ENCODE measurements around the gene TSKU.

TSKU gene

DNA sequence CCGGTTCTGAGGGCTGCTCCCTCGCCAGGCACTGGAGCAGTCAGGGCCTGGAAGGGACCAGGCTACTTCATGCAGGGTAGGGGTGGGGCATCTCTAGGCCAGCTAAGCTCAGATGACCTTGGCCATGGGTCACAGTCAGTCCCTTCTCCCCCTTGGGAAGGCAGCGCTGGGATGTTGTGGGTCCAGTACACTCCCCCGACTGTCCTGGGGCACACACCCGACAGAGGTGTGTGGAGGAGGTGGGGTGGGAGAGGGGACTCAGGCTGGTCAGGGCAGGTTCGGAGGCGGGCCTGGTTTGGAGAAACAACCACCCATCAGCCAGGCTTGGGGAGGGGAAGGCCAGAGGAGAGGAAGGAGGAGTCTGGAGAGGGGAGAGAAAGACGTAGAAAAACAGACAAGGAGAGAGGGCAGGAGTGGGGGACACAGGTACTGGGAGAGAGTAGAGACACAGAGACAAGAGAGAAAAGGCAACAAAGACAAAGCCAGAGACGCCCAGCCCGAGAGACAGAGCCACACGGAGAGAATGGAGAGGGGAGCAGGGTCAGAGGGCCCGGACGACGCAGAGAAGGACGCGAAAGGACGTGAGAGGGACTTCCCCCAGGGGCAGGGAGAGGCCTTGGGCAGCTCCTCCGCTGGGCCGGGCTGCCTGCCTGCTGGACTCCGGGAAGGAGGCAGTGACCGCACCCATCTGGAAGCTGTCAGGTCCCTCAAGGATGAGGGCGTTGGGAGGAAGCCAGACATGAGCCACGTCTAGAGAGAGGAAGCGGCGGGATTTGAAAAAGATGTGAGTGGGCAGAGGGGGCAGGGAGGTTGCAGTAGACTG lies 30.6 kb upstream of the TSKU start:
- DNase-seq = no peak

DNA sequence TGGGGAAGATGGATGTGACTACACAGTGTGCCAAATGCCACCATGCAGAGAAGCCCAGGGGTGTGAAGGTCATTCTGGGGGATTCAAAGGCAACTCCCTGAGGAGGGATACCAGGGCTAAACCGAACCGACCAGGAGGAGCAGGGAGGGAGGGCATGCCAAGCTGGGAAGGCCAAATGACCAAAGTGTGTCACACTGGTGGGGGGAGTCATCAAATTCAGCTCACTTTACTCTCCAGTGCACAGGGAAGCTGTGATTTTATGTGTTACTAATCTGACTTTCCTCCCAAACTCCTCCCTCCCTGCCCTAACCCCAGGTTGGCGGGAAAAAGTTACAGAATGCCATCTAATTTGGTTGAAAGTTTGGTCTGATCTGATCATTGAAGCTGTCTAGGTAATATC lies 29.7 kb upstream of the TSKU start:
- no peak for DNase-seq

DNA sequence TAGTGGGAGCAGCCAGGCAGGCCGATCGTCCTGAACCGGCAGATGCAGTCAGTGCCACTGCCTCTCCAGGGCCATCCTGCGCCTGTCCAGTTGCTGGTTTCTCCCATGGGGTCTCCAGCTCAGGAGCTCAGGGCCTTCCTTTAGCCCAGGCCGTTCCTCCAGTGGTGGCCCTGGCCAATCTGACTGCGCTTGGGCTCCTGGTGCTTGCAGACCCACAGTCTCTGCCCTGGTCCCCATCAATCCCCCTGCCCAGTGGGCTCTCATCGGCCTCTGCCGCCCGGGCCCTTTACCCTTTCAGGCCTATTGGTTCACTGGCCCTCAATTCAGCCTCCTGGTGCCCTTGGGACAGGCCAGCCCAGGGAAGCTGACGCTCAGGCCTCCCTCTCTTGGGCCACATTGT lies 29.2 kb upstream of the TSKU start:
- no peak for DNase-seq

DNA sequence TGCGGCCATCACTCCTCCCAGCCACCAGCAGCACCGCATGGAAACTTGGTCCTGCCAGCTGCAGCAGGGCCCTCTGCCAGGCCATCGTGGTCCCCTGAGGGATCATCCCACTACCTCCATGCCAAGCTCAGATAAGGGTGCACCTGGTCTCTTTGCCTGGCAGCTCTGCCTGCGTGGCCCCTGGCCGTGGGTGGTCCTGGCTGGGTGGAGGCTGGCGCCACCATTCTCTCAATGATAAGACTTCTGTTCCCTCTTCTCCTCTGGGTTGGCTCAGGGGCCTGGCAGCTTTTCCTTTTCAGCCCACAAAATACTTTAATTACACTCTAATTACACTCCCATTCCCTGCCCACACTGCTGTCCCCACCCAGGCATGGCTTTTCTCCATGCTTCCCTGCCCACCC lies 26.8 kb upstream of the TSKU start:
- DNase-seq = no peak

DNA sequence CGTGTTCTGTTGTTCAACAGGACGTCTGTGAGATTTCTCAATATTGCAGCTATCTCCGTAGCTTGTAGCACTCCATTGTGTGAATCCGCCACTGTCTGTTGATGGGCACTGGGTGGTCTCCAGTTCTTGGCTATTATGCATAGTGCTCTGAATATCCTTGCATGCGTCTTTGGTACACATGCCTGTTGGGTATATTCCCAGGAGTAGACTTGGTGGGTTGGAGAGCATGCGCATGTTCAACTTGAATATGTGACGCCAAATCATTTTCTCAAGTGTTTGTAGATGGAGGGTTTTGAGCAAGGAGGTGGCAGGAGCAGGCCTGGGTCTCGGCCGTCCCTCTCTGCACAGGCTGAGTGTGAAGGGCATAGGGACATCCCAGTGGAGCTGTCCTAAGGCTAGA lies 24.8 kb upstream of the TSKU start:
- DNase-seq = no peak

DNA sequence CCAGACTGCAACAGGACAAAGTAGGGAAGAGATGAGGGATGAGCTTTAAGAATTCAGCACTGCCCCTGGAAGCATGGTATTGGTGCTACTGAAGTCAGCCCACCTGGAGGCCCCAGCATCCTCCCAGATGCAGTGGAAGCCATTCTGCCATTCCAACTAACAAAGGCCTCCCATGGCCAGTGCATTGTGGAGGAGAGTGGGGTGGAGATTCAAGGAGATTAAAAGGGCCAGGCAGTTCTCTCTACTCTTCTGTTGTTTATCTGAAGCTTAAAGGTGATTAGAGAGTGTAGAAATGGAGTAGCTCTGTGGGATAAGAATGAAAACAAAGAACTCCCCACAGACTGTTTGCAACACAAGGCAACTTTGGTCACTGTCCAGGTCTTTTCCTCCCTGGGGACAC lies 24.1 kb upstream of the TSKU start:
- no peak for DNase-seq

DNA sequence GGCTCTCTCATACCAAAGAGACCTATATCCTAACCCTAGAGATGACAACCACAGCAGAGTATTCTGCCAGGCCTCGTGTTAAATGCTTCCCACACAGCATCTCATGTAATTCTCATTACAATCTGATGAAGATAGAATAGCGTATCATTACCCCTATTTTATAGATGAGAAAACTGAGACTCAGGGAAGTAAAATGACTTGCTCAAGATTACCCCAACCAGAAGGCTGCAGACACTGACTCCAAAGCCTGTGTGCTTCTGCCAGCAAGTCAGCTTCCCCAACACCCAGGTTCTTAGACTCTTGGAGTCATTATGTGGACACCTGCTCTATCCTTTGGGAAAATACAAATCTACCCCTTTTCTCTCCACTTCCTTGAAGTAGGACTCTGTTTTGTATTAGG lies 23.6 kb upstream of the TSKU start:
- no peak for DNase-seq

DNA sequence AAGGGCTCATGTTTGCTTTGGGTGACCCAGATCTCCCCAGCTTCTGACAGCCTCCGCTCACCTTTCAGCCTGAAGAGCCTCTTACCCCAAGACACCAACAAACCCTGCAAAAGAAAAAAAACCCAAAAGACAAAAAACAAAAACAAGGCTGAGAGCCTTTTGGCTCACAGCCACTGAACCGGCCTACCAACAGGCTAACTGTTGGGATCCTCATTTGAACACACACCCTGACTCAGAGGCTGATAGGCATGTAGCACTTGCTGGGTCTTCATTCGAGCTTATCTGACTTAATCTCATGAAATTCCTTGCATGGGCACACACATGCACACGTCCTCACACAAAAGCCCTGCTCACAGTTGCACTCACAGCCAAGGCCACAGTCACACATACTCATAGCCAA lies 22.9 kb upstream of the TSKU start:
- DNase-seq = no peak

DNA sequence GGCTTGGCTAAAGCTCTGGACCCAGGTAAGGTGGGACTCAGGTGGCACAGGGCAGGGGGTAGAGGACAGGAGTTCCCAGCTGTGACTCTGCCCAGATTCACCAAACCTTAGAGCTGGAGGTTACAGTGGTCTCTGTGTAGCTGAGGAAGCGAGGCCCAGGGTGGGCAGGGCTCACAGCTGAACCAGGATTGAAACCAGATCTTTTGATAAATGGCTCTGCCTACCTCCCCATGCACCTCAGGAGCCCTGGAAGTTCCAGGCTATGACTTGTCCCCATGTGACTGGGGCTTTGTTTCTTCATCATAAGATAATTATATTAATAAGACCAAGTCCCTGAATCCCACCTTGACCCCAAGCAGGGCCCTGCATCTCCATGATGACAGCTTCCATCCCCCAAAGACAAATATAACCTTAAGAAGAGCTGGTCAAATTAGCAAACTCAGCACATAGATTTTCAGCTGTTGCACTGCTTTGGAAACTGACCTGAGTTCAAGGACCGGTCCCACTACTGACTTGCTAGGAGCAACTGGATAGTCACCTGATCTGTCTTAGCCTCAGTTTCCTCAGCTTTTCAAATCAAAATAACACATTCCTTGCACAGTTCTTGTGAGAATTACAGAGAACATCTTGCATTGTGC lies 21.3 kb upstream of the TSKU start:
- DNase-seq = no peak

DNA sequence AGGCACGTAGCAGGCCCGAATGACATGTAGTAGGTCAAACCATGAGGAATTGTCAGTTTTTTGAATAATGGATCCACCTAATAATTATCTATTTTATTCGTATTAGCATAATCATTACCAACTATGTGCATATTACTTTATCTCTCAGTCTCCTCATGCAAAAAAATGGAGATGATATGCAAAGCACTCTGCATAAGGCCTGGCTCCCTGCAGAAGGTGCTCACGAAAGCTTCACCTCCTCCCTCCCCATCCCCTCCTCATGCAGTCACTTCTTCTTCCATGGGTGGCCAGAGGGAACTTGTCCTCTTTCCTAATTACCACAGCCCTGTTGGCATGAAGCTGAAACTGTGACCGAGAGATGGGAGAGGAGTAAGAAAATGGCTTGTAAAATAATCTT lies 20.8 kb upstream of the TSKU start:
- DNase-seq = no peak

DNA sequence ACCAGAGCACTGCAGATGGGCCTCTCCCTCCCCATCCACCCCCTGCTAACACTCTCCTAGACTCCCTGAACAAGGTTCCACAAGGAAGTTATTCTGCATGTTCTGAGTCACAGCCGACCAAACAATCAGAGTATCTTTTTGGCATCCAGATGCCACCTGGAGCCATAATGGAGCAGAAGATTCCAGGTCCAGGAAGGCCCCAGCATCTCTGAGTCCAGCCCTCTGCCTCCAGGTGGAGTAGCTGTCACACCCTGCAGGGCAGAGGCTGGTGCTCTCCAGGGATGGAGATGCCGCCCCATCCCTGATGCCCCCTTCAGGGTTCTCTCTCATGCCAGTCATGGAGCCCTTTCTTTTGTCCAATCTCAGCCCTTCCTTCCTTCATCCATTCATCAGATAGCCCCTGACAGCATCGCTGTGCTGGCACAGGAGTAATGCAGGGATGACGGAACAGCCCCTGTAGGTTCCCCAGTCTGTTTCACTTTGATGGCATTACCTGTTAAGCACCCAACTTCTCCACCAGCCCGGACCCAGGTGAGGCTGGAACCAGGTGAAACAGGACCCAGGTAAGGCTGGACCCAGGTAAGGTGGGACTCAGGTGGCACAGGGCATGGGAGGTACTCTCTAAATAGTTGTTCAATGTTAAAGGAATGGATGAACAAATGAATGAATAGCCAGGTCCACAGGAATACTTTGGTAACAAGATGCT lies 20.1 kb upstream of the TSKU start:
- DNase-seq = no peak

DNA sequence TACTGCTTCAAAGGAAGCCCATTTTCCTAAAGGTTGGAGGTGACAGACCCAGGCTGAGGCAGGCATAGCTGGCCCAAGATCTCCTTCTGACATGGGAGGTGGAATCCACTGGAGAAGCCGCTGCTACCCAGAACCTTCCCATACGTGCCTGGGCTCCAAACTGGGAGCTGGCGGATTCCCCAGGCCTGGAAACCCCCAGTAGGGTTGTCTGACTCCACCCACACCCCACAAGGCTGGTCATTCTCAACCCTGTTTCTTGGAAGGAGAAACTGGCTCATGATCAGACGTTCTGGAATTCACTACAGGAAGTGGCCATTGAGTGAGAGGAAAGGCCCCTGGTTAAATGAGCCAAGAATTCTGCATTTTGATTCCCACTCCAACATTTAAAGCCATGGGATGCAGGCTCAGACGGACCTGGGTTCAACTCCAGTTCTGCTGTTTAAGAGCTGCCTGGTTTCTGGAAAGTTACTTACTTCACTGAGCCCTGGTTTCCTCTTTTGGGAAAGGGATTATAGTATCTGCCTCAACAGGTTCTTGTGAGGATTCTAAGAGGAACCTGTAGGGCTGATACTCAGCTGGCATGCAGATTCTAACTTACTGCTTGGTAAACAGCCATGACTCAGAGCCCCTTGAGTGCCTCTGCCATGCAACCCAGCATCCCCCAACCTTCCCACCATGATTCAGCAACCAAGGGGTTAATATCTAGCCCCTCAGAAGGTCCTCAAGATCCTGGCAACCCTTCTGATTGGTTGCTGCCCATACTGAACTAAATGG lies 19.4 kb upstream of the TSKU start:
- peak in 5 of 14 donors; percentile 10 to 47 (median 22) for DNase-seq

DNA sequence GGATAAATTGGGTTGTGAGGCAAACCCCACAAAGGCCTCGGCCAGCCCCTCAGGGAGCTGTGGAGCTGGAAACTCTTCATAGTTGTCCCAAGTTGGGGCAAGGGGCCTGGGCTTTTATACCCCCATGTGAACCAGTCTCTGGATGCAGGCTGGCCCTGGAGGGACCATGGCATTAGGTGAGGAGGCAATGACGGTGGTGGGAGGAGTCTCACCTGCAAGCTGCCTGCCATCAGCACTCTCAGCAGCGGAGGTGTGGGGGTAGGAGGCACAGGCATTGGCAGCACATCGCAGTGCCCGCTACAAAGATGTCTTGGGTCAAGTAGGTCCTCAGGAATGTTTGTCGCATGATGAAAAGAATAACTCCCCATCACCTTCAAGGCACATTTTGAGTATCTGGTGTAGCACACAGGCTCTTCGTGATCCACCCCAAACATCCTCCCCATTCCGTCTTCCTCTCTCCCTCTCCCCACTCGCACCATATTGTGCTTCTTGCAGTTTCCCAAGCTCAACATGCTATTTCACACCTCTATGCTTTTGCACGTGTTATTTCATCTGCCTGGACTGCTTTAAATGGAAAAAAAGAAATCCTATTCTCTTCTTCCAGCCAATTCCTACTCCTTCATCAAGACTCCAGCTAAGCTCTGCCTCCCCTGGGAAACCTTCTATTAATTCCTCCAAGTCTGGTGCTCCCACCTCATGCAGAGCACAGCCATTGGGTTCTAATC lies 18.1 kb upstream of the TSKU start:
- no peak for DNase-seq

DNA sequence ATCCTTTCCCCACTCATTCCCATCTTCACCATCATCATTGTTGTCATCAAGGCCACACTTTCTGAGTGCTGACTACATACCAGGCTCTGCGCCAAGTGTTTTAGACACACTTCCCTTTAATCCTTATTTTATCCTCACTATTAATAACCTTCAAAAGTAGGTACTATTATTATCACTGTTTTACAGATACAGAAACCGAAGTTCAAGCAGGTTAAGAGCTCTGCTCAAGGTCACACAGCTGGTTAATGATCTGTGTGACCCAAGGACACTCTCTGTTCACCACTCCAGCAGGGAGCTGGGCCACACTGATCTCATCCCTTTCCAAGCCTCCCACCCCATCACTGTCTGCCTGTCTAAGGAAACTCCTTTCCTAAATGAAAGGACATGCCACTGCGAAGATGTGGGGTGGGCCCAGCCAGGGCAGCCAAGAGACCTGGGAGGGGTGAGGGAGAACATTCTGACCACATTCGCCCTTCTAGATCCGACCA lies 17.2 kb upstream of the TSKU start:
- DNase-seq = no peak

DNA sequence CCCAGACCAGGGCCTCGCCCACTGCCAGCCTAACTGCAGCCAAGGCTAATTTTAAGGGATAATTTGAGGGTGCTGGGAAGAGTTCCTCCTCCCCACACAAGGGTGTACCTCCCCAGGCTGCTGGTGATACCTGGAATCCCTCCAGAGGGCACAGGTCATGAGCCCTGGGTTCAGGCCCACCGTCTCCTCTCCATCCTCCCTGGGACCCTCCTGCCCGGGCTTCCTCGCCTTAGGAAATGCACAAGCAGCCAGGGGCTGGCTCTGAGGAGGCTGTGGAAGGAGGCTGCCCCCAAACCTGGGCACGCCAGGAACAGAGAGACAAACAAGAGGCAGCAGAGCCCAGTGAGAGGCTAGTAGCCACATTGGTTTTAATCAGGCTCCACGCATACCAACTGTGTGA lies 16.6 kb upstream of the TSKU start:
- no peak for DNase-seq

DNA sequence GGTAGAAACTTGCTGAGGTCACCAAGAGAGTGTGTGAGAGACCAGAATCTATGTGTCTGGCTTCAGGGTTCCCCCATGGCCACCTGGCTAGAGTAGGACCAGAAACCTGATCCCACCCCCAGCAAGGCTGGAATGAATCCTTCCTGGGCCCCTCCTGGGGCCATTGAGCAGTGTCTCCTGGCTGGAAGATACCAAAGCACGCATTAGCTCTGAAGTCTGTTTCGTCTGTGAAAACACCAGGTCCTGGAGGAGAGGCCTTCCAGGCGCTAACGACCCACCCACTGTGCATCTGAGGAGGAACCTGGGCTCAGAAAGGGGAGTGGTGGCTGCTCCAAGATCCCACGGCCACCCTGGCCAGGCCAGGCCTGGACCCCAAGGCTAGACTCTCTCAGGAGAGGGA lies 15.5 kb upstream of the TSKU start:
- no peak for DNase-seq

DNA sequence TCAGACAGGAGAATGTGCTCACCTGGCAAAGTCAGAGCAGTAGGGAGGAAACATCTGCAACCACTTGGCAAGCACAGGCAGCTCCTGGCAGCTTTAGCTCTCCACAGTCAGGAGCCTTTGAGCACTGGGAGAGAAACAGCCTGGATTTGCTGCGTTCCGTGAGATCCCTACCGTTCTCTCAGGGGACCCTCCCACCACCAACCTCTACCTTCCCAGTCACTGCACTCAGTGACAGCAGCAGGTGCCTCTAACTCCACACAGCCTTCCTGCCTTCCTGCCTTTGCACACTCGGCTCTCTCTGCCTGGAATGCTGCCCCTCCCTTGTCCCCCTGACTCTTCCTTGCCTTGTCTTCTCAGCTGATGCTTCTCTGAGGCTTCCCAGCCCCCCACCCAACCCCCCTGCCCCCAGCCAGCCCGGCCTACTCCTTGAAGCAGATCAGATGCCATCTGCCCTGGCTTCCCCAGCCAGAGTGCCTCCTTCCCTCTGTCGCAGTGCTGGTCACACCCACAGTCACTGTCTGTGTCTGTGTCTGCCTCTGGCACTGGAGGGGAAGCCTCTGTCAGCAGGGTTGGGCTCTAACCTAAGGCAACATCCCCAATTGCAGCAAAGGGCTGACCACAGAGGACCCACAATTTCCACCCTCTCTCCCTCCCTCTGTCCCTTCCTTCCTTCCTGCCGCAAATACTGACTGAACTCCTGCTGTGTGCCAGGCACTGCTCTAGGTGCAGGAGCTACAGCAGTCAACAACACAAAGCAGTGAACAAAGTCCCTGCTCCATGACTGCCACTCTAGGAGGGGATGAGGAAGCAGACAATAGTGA lies 14.9 kb upstream of the TSKU start:
- peak in 3 of 14 donors; percentile 13 to 36 (median 22) for DNase-seq

DNA sequence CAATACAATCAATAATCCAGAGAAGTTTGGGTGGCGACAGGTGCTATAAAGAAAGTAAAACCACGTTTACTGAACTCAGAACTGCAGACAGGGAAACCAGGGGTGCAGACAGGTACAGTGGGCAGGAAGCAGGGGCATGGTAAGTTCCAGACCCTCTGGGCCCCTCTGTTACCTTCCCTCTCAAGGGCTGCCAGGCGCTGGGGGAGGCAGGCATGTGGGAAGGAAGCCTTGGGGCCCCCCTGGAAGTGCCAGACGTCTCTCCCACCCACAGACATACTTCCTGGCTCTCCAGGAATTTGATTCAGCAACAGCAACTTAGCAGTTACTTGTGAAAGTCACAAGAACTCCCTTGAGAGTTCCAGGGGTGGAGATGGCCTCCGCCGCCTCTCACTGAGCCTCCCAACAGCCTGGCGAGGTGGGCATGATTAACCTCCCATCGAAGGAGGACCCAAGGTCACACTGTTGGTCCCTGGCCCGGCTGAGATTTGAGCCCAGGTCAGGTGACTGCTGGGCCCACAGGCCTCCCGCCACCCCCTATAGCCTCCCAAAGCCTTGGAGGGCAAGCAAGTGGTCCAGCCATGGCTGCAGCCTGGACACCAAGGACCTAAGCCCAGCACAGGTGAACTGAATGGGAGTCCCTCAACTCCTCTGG lies 14.1 kb upstream of the TSKU start:
- no peak for DNase-seq

DNA sequence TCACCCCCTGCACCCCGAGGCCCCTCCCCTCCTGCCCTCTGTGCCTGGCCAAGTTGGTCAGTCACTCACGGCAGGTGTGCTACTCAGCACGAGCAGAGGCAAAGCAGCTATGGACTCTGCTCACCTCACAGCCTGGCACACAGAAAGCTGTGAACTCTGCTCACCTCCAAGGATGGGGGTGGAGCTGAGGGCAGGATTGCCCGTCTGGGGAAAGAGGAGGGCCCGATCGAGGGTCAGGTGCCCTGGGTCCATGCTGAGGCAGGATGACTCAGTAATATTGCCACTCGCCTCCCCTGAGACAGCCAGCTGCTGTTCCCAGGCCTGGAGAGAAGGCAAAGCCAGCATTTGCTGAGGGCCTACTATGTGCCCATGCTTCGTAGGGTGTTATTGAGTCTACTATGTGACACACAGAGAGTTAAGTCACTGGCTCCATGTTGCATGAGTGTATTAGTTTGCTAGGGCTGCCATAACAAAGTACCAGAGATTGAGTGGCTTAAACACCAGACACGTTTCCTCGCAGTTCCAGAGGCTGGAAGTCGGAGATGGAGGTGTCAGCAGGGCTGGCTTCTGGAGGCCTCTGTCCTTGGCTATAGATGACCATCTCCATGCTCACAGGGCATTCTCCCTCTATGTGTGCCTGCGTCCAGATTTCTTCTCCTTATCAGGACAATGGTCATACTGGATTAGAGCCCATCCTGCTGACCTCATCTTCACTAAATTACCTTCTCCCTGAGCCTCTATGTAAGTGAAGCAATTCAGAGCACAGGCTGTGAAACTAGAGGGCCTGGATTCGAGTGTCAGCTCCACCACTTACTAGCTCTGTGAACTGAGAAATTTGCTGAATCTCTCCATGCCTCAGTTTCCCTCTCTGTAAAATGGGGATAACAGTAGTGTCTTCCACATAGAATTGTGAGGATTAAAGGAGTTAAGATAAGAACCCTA lies 13.2 kb upstream of the TSKU start:
- DNase-seq = no peak
